Mesothelial cell of epicardium (in vitro differentiated cells): ENCODE measurements around the gene AP4E1. TPM values are rescaled to one million over a fixed set of nuclear protein-coding genes. Genes with fewer than 3 reads are reported as not detected.
"Not testable (repeated sequence)": the region's sequence is repeated elsewhere in the genome, so short reads cannot be mapped to it uniquely, and the experiment has no call there.

Experiments used
- DNase-seq, 2 experiments: peaks; one replicate each; pipeline ENCODE4 v3.0.0; 2021; ENCODE audit warnings: low spot score in 2 of 2; ENCODE audit not compliant: unreplicated experiment in 2 of 2
- H3K27ac Mint-ChIP-seq: 2 replicates; pipeline ENCODE4 v1.8.0; 2021; ENCODE audit warnings: mixed read lengths
- H3K27me3 Mint-ChIP-seq: 2 replicates; pipeline ENCODE4 v1.8.0; 2021; ENCODE audit warnings: low read depth, mixed read lengths
- H3K36me3 Mint-ChIP-seq: 2 replicates; pipeline ENCODE4 v1.8.0; 2021; ENCODE audit warnings: mixed read lengths
- H3K4me1 Mint-ChIP-seq: 2 replicates; pipeline ENCODE4 v1.8.0; 2021; ENCODE audit warnings: mixed read lengths
- H3K4me3 Mint-ChIP-seq: 2 replicates; pipeline ENCODE4 v1.8.0; 2021; ENCODE audit warnings: mild to moderate bottlenecking, moderate library complexity, mixed read lengths
- H3K9me3 Mint-ChIP-seq: 2 replicates; pipeline ENCODE4 v1.8.0; 2021; ENCODE audit warnings: mixed read lengths
- total RNA-seq: library from RNA; stranded (reverse); gene quantifications from 3 replicates; pipeline ENCODE4 v1.2.1, GENCODE V29; 2021
- TF ChIP-seq, protein P1 (sequence below): fragments of 200-600 bp; sonication (generic); IDR thresholded peaks from one replicate; pipeline ENCODE4 v1.5.0; 2021; ENCODE audit warnings: antibody characterized with exemption; ENCODE audit not compliant: unreplicated experiment

AP4E1 gene
- total RNA-seq, 1 donor from 2014 or later: 9.7 TPM

DNA sequence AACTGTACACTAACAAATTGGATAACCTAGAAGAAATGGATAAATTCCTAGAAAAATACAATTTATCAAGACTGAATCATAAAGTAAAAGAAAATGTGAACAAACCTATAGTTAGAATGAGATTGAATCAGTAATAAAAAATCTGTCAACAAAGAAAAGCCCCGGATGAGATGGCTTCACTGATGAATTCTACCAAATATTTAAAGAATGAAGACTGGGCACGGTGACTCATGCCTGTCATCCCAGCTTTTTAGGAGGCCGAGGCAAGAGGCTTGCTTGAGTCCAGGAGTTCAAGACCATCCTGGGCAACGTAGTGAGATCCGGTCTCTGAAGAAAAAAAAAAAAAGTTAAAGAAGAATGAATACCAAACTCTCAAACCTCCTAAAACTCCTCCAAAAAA, 17.7 kb upstream of the AP4E1 start:
- Mint-ChIP-seq H3K4me3 (no peak overlapping the region), H3K9me3 (peaks cover 26% of the 10 kb centered on the region), H3K4me1 (peaks cover 3% of the 10 kb centered on the region), H3K27me3 (no peaks in the 10 kb centered on the region), H3K36me3 (peaks cover 16% of the 10 kb centered on the region), H3K27ac (no peak overlapping the region)
- TF ChIP-seq, protein P1, sequence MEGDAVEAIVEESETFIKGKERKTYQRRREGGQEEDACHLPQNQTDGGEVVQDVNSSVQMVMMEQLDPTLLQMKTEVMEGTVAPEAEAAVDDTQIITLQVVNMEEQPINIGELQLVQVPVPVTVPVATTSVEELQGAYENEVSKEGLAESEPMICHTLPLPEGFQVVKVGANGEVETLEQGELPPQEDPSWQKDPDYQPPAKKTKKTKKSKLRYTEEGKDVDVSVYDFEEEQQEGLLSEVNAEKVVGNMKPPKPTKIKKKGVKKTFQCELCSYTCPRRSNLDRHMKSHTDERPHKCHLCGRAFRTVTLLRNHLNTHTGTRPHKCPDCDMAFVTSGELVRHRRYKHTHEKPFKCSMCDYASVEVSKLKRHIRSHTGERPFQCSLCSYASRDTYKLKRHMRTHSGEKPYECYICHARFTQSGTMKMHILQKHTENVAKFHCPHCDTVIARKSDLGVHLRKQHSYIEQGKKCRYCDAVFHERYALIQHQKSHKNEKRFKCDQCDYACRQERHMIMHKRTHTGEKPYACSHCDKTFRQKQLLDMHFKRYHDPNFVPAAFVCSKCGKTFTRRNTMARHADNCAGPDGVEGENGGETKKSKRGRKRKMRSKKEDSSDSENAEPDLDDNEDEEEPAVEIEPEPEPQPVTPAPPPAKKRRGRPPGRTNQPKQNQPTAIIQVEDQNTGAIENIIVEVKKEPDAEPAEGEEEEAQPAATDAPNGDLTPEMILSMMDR: no peak
- no peak for DNase-seq

DNA sequence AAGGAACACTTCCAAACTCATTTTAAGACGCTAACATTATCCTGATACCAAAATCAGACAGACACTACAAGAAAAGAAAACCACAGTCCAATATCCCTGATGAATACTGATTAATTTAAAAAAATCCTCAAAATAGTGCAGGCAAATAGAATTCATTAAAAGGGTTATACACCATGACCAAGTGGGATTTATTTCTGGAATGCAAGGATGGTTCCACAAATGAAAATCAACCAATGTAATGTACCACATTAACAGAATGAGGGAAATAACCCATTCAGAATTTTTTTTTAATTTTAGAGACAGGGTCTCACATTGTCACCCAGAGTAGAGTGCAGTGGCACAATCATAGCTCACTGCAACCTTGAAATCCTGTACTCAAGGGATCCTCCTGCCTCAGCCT, 17.3 kb upstream of the AP4E1 start:
- Mint-ChIP-seq H3K27me3 (no peaks in the 10 kb centered on the region), H3K4me1 (no peaks in the 10 kb centered on the region), H3K36me3 (peaks cover 16% of the 10 kb centered on the region), H3K9me3 (peaks cover 26% of the 10 kb centered on the region), H3K27ac (no peak overlapping the region), H3K4me3 (no peak overlapping the region)
- no peak for DNase-seq
- TF ChIP-seq, protein P1: no peak

DNA sequence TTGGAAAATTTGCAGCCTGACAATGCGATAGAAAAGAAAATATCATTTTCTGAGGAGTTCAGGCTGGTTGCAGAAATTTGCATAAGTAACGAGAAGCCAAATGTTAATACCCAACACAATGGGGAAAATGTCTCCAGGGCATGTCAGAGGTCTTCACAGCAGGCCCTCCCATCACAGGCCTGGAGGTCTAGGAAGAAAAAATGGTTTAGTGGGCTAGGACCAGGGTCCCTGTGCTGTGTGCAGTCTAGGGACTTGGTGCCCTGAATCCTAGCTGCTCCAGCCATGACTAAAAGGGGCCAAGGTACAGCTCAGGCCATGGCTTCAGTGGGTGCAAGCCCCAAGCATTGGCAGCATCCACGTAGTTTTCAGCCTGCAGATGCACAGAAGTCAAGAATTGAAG, 14.5 kb upstream of the AP4E1 start:
- Mint-ChIP-seq H3K4me3 (no peak overlapping the region), H3K9me3 (peaks cover 26% of the 10 kb centered on the region), H3K27me3 (no peaks in the 10 kb centered on the region), H3K4me1 (no peaks in the 10 kb centered on the region), H3K27ac (no peak overlapping the region), H3K36me3 (peaks cover 16% of the 10 kb centered on the region)
- TF ChIP-seq, protein P1: no peak
- no peak for DNase-seq

DNA sequence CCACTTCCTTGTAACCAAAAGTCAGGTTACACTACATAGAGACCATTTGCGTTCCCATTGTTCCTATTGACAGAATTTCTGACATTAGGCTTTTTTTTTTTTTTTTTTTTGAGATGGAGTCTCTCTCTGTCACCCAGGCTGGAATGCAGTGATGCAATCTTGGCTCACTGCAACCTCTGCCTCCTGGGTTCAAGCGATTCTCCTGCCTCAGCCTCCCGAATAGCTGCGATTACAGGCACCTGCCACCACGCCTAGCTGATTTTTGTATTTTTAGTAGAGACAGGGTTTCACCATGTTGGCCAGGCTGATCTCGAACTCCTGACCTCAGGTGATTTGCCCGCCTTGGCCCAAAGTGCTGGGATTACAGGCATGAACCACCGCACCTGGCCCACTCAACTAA, 7.1 kb upstream of the AP4E1 start:
- H3K27me3 Mint-ChIP-seq, H3K4me3 Mint-ChIP-seq, H3K27ac Mint-ChIP-seq, H3K4me1 Mint-ChIP-seq, H3K9me3 Mint-ChIP-seq, DNase-seq, H3K36me3 Mint-ChIP-seq: not testable (repeated sequence)

DNA sequence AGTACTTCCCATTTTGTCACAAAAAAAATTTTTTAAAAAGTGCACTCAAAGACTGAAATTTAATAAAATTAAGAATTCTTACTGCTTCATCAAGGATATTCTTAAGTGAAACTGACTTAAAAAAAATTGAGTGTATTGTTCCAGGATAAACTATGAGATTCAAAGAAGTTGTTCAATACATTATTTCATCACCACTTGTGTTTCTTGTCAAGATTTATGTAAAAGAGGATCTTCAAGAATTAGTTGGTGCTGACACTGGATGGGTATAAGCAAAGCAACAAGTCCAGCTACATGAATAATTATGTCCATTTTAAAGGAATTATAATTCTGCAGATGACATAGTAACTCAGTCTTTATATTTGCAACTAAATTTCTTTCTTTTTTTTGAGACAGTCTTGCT, 4.3 kb upstream of the AP4E1 start:
- Mint-ChIP-seq H3K4me3 (no peak overlapping the region), H3K9me3 (no peaks in the 10 kb centered on the region), H3K36me3 (no peaks in the 10 kb centered on the region), H3K4me1 (peaks cover 8% of the 10 kb centered on the region), H3K27me3 (no peaks in the 10 kb centered on the region), H3K27ac (no peak overlapping the region)
- no peak for DNase-seq
- TF ChIP-seq, protein P1: no peak

DNA sequence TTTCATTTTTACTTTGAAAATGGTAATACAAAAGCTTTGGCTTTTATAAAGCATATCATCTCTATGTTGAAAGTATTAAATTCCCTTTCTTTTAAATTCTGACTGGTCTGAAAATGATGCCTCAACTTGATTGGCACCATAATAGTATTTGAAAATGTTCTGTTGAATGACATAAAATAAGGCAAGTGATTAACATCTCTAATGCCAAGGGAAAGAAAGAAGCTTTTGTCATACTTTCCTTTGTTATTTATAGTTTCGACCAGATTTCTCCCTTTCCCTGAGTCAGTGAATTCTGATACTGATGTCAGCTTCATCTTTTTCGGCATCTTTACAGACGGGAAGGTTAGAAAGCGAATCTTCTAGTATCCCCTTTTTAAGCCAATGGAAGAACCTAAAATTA, 3.4 kb upstream of the AP4E1 start:
- no peaks in the 10 kb centered on the region for H3K36me3 Mint-ChIP-seq
- no peak overlapping the region for H3K27ac Mint-ChIP-seq
- TF ChIP-seq, protein P1: no peak
- no peak overlapping the region for H3K4me3 Mint-ChIP-seq
- H3K27me3 Mint-ChIP-seq: no peaks in the 10 kb centered on the region
- H3K4me1 Mint-ChIP-seq: peaks cover 9% of the 10 kb centered on the region
- no peaks in the 10 kb centered on the region for H3K9me3 Mint-ChIP-seq
- no peak for DNase-seq
